Adipocyte (in vitro differentiated cells): ENCODE data around the gene PBX1.
A peak's percentile ranks its signal among the peaks of the same experiment; 100 is the strongest.

Source experiments
- DNase-seq: peaks from one replicate; pipeline ENCODE4 v3.0.0-alpha.2; 2015; ENCODE audit warnings: low read depth
- H3K27me3 ChIP-seq: replicated peaks from 2 replicates; pipeline ENCODE4 v1.7.0; 2013; ENCODE audit warnings: mild to moderate bottlenecking, low read length, moderate library complexity; ENCODE audit not compliant: control insufficient read depth, insufficient read depth
- H3K36me3 ChIP-seq: 2 replicates; pipeline ENCODE4 v1.7.0; 2013; ENCODE audit warnings: low read length, mild to moderate bottlenecking, moderate library complexity; ENCODE audit not compliant: control insufficient read depth, insufficient read depth, severe bottlenecking
- H3K4me1 ChIP-seq: 2 replicates; pipeline ENCODE4 v1.7.0; 2013; ENCODE audit warnings: mild to moderate bottlenecking, low read length, moderate library complexity; ENCODE audit not compliant: control insufficient read depth, insufficient read depth
- H3K4me3 ChIP-seq: 2 replicates; pipeline ENCODE4 v1.7.0; 2013; ENCODE audit warnings: mild to moderate bottlenecking, low read length, moderate library complexity
- H3K9ac ChIP-seq: 2 replicates; pipeline ENCODE4 v1.7.0; 2013; ENCODE audit warnings: mild to moderate bottlenecking, low read length, moderate library complexity
- H3K9me3 ChIP-seq: 2 replicates; pipeline ENCODE4 v1.7.0; 2013; ENCODE audit warnings: mild to moderate bottlenecking, low read length, moderate library complexity; ENCODE audit not compliant: control insufficient read depth

Gene PBX1

DNA sequence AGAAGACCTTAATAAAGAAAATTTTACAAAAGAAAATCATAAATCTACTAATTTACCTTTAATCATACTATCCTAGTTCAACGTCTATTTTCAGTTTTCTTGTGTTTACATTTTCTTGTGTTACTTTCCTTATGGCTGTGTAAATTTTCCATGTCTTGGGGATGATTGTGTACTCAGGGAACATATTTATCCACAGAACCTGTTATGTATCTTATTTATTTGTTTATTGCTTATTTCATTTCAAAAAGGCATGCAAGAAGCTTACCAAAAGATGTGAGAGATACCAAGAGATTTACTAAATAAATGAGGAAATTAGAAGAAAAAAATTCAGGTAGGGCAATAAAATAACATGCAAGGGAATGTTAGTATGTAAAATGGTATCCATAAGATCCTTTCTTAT, 22.8 kb downstream of the PBX1 start:
- H3K36me3 ChIP-seq: peaks cover 10% of the 10 kb centered on the region
- H3K9ac ChIP-seq: no peak overlapping the region
- H3K27me3 ChIP-seq: no peaks in the 10 kb centered on the region
- H3K9me3 ChIP-seq: no peaks in the 10 kb centered on the region
- peaks cover 14% of the 10 kb centered on the region for H3K4me1 ChIP-seq
- no peak for DNase-seq
- H3K4me3 ChIP-seq: no peak overlapping the region

DNA sequence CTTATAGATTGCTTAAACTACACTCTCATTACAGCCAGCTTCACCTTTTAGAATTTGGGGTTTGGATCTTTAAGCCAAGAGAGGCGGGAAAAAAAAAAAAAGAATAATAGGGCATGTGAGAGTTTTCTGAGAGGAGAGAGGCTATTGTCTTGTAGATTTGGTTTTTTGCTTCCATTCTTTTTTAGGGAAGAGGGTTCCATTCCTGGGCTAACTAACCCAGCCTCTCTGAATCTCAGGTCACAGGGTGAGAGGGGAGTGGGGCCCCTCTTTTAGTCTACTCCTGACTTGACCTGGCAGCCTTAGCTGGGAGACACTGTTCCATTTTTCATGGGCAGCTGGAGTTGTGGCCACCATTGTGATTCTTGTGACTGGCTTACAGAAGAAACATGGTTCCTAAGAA, 24.2 kb downstream of the PBX1 start:
- H3K9ac ChIP-seq: no peak overlapping the region
- H3K27me3 ChIP-seq: no peaks in the 10 kb centered on the region
- peaks cover 22% of the 10 kb centered on the region for H3K36me3 ChIP-seq
- no peak for DNase-seq
- no peak overlapping the region for H3K4me3 ChIP-seq
- H3K9me3 ChIP-seq: no peaks in the 10 kb centered on the region
- peaks cover 4% of the 10 kb centered on the region for H3K4me1 ChIP-seq

DNA sequence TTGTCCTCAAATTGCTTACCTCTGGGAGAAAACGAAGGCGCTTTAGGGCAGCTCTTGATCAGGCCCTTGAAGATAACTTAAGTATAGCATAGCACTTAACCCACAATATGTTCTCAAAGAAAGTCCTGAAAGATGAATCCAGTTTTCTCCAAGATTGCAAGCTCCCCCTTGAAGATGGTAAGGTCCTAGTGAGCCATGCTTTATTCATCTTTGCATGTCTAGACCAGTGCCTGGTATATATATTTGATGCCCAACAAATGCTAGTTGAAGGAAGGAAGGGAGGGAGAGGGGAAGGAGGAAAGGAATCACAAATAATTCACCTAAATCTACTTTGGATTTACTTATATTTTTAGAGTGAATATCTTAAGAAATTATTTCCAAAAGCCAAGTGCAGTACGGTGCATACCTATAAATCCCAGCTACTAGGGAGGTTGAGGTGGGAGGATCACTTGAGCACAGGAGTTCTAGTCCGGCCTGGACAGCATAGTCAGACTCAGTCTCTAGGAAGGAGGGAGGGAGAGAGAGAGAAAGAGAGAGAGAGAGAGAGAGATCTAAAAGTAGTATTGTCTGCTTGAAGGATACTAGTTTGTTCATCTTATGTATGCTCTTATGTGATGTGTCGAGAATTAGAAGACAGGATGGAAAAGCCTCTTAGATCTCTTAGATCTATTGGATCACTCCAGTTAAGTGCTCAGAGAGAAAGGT, 25.0 kb downstream of the PBX1 start:
- peaks cover 4% of the 10 kb centered on the region for H3K4me1 ChIP-seq
- no peaks in the 10 kb centered on the region for H3K9me3 ChIP-seq
- H3K4me3 ChIP-seq: no peak overlapping the region
- no peak overlapping the region for H3K9ac ChIP-seq
- H3K36me3 ChIP-seq: peaks cover 22% of the 10 kb centered on the region
- no peak for DNase-seq
- no peaks in the 10 kb centered on the region for H3K27me3 ChIP-seq

DNA sequence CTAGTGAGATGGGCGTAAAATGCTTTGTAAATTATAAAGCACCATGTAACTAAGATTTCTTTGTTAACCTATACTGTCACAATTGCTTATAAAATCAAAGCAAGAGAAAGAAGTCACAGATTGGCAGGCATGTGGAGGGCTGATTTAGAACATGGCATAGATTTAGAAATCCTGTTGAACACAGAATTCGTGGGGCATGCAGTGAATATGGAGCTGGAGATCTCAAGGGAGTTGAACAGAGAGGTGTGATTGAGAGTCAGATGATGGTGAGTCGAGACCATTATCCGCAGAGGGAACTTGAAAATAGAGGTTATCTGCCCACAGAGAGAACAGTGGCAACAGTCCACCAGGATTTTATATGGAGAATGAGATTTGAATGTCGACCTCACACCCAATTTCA, 27.6 kb downstream of the PBX1 start:
- Histone ChIP-seq H3K9ac (no peak overlapping the region), H3K4me1 (peaks cover 8% of the 10 kb centered on the region)

DNA sequence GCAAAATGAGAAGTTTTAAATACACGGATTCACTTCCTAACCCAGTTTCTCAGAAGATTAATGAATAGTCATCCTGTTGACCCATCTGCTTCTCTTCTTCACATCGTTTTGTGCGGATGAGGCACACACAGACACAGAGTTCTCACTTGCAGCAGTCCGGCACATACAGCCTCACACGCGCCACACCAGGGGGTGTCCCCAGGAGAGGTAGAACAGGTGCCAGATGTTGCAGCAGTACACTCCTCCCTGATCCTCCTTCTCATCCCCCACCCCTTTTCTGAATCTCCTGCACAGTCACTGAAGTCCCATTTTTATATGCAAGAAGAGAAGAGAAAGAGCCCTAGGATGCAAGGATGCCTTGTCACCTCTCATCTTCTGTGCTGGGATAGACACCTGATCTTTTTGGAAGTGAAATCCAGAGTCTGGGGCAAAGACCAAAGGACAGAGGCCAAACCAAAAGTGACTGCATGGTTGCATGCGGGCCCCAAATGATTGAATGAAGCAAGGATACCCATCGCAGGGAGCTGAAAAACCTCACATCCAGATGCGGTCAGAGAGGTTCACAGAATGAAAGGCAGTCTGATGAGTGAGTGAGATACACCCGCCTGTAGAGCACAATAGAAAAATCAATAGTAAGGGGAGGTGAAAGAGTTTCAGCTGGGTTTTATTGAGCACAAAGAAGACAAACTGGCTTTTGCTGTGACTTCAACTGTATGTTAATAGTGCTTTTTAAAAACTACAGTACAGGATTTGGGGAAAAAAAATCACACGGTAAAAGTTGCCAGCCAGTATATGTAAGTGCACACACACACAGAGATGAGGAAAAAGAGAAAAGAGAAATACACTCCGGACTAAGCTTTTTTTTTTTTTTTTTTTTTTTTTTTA, 28.9 kb downstream of the PBX1 start:
- no peaks in the 10 kb centered on the region for H3K27me3 ChIP-seq
- peak overlapping the region; percentile 26 for H3K9ac ChIP-seq
- no peak for DNase-seq
- no peaks in the 10 kb centered on the region for H3K9me3 ChIP-seq
- H3K36me3 ChIP-seq: peaks cover 22% of the 10 kb centered on the region
- peaks cover 17% of the 10 kb centered on the region for H3K4me1 ChIP-seq
- no peak overlapping the region for H3K4me3 ChIP-seq

More for the DNA sequence above, 27.6 kb downstream of the PBX1 start:
- Histone ChIP-seq H3K27me3 (no peaks in the 10 kb centered on the region), H3K4me3 (no peak overlapping the region), H3K9me3 (no peaks in the 10 kb centered on the region), H3K36me3 (peaks cover 22% of the 10 kb centered on the region)
- DNase-seq: no peak

DNA sequence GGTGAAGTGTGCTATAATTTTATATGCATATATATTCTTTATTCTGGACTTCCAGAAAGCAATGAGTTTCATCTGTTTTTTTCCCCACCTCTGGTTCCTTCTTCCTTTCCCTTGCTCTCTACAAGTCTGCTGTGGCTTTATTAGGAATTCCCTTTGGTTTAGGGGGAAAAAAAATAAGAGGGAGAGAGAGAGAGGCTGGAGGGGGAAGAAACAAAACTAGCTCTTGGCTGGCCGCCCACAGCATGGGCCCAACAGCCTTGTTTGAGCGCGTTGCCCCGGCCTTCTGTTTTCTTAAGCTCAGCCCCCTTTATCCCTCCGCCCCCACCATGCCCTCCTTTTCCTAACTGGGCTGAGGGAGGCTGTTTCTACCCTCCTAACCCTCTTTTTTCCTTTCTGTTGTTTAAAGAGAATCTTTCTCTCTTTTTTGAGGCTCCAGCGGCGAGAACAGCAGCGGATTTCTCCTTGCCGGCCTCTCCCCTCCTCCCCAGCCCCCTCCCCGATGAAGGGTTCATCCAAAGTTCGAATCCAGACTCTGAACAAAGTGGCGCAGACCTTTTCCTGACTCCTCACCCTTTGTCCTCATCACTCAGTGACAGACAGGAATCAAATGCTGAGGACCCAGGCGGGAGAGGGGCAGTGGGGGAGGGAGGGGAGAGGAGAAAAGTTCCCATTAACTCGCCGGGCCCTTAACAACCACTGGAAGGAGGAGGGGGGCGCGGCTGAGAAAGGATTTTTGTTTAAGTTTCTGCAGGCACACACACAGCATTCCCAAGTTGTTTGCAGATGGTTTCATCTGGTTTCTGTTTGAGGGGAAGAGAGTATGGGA, 29.7 kb downstream of the PBX1 start:
- Histone ChIP-seq H3K9ac (peak overlapping the region; percentile 26), H3K27me3 (no peaks in the 10 kb centered on the region), H3K9me3 (no peaks in the 10 kb centered on the region), H3K4me1 (peaks cover 17% of the 10 kb centered on the region), H3K4me3 (peak overlapping the region; percentile 46), H3K36me3 (peaks cover 22% of the 10 kb centered on the region)
- peak; percentile 87 for DNase-seq

DNA sequence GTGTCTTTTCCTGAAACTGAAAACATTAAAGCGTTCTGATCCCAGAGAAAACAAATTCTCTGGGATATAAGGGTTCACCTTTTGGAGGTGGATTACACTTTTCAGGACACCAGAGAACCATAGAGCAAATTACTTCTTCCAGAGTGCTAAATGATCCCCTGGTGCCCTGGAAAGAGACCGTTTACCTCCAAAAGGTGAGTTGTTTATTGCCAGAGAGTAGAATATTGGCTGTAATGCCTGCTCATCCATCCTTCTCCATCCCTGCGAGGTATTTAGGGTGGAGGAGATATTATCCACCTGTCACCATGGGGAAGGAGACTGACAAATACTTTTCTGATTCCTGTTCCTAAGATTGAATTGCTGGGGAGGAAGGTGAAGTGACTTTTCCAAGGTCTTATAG, 30.4 kb downstream of the PBX1 start:
- H3K4me1 ChIP-seq: peaks cover 17% of the 10 kb centered on the region
- no peak overlapping the region for H3K4me3 ChIP-seq

DNA sequence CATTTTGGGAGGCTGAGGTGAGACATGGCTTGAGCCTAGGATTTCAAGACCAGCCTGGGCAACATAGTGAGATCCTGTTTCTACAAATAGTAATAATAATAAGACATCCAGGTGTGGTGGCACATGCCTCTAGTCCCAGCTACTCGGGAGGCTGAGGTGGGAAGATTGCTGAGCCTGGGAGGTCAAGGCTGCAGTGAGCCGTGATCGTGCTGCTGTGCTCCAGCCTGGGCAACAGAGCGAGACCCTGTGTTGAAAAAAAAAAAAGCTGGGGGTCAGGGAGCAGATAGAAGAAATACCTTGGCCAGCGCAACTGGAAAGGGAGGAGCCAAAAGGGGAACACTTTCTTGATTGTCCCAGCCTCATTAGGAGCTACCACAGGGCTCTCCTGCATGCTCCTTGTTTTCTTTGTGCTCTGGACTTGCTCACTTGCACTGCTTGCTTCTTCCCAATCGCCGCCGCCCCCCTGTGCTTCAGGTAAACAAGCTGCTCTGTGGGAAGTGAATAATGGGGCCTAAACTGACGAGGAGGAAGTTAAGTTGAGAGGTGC, 31.1 kb downstream of the PBX1 start:
- Histone ChIP-seq H3K9ac (no peak overlapping the region), H3K36me3 (peaks cover 22% of the 10 kb centered on the region), H3K9me3 (no peaks in the 10 kb centered on the region), H3K4me1 (peaks cover 17% of the 10 kb centered on the region), H3K4me3 (no peak overlapping the region), H3K27me3 (no peaks in the 10 kb centered on the region)
- no peak for DNase-seq

More for the DNA sequence above, 30.4 kb downstream of the PBX1 start:
- Histone ChIP-seq H3K9me3 (no peaks in the 10 kb centered on the region), H3K36me3 (peaks cover 22% of the 10 kb centered on the region), H3K9ac (no peak overlapping the region), H3K27me3 (no peaks in the 10 kb centered on the region)
- no peak for DNase-seq

DNA sequence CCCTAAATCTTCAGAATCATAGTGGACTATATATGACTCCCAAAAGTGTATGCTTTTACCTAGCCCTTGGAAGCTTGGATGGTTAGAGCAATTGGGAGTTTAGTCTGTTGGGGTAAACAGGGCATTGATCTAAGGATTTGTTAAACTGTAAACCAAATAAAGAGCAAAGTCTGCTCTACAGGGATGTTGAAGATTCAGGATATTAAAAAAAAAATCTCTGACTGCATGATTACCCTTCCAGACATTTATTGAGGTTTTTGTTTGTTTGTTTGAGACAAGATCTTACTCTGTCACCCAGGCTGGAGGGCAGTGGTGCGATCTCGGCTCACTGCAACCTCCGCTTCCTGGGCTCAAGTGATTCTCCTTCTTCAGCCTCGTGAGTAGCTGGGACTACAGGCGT, 31.6 kb downstream of the PBX1 start:
- Histone ChIP-seq H3K27me3 (no peaks in the 10 kb centered on the region), H3K36me3 (peaks cover 22% of the 10 kb centered on the region), H3K4me3 (no peak overlapping the region), H3K9ac (no peak overlapping the region), H3K4me1 (peaks cover 17% of the 10 kb centered on the region), H3K9me3 (no peaks in the 10 kb centered on the region)
- no peak for DNase-seq

DNA sequence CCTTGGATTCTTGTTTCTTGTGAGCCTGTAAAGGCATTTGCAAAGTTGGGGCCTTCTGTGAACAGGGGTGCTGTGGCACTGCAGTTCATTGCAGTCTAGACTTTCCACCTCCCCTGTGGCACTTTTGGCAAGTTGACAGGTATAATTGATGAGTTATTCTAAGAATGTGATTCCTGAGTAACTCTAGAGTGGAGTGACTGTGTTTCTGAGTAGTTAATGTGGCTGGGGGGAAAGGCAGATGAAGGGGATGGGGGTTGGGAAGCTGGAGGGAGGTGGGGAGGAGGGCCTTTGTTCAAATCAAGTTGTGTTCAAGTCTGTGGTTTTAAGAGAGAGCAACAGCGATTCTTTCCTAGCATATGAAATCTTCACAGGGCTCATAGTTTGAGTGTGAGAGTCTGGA, 32.9 kb downstream of the PBX1 start:
- Histone ChIP-seq H3K4me3 (no peak overlapping the region), H3K9me3 (no peaks in the 10 kb centered on the region), H3K36me3 (peaks cover 14% of the 10 kb centered on the region), H3K4me1 (peaks cover 22% of the 10 kb centered on the region), H3K9ac (no peak overlapping the region), H3K27me3 (no peaks in the 10 kb centered on the region)
- peak; percentile 63 for DNase-seq

DNA sequence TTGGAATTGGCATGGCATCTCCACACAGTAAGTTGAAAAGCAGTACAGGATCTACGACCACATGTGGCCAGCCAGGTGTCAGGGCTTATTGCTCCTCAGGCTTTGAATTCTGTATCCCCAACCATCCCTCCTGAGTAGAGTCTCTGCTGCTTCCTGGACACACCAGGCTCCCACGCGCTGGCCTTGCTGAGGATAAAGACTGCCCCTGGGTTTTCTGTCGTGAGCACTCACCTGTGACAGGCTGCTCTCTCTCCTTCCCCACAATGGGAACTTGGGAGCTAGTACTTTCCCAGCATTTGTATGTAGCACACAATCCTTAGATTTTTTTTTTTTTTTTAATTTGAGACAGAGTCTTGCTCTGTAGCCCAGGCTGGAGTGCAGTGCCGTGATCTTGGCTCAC, 33.6 kb downstream of the PBX1 start:
- no peaks in the 10 kb centered on the region for H3K9me3 ChIP-seq
- H3K9ac ChIP-seq: no peak overlapping the region
- no peak for DNase-seq
- no peak overlapping the region for H3K4me3 ChIP-seq
- peaks cover 13% of the 10 kb centered on the region for H3K36me3 ChIP-seq
- no peaks in the 10 kb centered on the region for H3K27me3 ChIP-seq
- peaks cover 22% of the 10 kb centered on the region for H3K4me1 ChIP-seq
